Right lobe of liver (tissue), 6 donors: ENCODE data around the gene ILRUN. TPM values are rescaled to one million over a fixed set of nuclear protein-coding genes. Genes with fewer than 3 reads are reported as not detected.
A peak's percentile ranks its signal among the peaks of the same experiment; 100 is the strongest.

ENCODE experiments used
- ATAC-seq, 4 donors: fragments of 200-7000 bp; cut with Tn5 transposase; one replicate each; pipeline ENCODE4 v1.9.1; 2020; ENCODE audit warnings: mild to moderate bottlenecking in 4 of 4, moderate library complexity in 4 of 4
- DNase-seq, 3 donors: peaks; one replicate each; pipeline ENCODE4 v3.0.0-alpha.2; 2020
- H3K27ac ChIP-seq, 3 donors: fragments of 200-600 bp; one replicate each; pipeline ENCODE4 v1.8.0; 2022
- H3K27me3 ChIP-seq, 2 donors: fragments of 200-600 bp; one replicate each; pipeline ENCODE4 v1.8.0; 2022
- H3K36me3 ChIP-seq, 4 donors: fragments of 200-600 bp; sonication (generic) in 1 of 4; one replicate each; pipeline versions ENCODE4 v1.5.1 to v1.8.0; 2017 to 2022; ENCODE audit warnings: control low read depth in 1 of 4
- H3K4me1 ChIP-seq, 4 donors: fragments of 200-600 bp; sonication (generic) in 1 of 4; one replicate each; pipeline versions ENCODE4 v1.5.1 to v1.8.0; 2017 to 2022; ENCODE audit warnings: control low read depth in 1 of 4
- H3K4me3 ChIP-seq, 3 donors: fragments of 200-600 bp; one replicate each; pipeline ENCODE4 v1.8.0; 2022
- H3K9me3 ChIP-seq, 4 donors: fragments of 200-600 bp; sonication (generic) in 1 of 4; one replicate each; pipeline versions ENCODE4 v1.5.1 to v1.8.0; 2017 to 2022; ENCODE audit warnings: control low read depth in 1 of 4
- POLR2A ChIP-seq: fragments of 450-650 bp; IDR thresholded peaks from one replicate; pipeline ENCODE4 v1.6.1; 2017; ENCODE audit warnings: antibody characterized with exemption, mild to moderate bottlenecking
- WGBS: methylation state at CpG from one replicate; pipeline ENCODE4 v1.1.6; 2018; ENCODE audit warnings: low coverage, low lambda C conversion rate; ENCODE audit not compliant: insufficient coverage; ENCODE audit errors: missing lambda C conversion rate; 5-methylcytosine and 5-hydroxymethylcytosine counted together
- intact Hi-C, 2 donors: fragments of 100-400 bp; cut with DNase I; formaldehyde crosslinking; loops; one replicate each; pipeline versions ENCODE4 v1.11.2 to v1.14.1; 2022
- total RNA-seq, 6 experiments: library from RNA; depleted of rRNA in 2 of 6; stranded (reverse); fragments of >200 nt in 2 of 6; fragmentation: NEBNext Ultra II Directional in 3 of 6; extraction: Animal tissue kit (Norgen Biotek cat#: 25700) in 3 of 6; gene quantifications; one replicate each; pipeline versions ENCODE4 v1.1.0 to v1.2.4, GENCODE V29; 2016 to 2023
- TF ChIP-seq, protein P1 (sequence below), 4 donors: fragments of 200-600 bp in 3 of 4; fragments of 450-650 bp in 1 of 4; IDR thresholded peaks; one replicate each; pipeline versions ENCODE4 v1.5.1 to v1.8.0; 2016 to 2022; ENCODE audit warnings: antibody characterized with exemption in 4 of 4, mild to moderate bottlenecking in 2 of 4
- donor health status: DM: no; HTN: yes; CAD: no.
- donor health status: DM: no; HTN: no; CAD: no.
- donor health status: DM: no; HTN: no; CAD: no.
- donor health status: DM: no; HTN: yes; CAD: no.
- donor health status: DM: no; HTN: yes; CAD: no.

The ILRUN gene
- total RNA-seq, 6 experiments from 2014 or later, result 55.5 to 89.1 (median 67.1) TPM

DNA sequence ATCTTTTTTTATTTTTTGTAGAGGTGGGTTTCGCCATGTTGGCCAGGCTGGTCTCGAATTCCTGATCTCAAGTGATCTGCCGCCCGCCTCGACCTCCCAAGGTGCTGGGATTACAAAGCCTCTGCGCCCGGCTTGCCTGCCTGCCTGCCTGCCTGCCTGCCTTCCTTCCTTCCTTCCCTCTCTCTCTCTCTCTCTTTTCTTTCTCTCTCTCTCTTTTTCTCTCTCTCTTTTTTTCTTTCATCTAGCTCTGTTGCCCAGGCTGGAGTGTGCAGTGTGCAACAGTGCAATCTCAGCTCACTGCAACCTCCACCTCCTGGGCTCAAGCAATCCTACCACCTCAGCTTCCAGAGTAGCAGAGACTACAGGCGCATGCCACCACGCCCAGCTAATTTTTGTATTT, 4.6 kb upstream of the ILRUN start:
- no peak for DNase-seq
- 92% methylated on average over 9 of the region's 9 CpGs for WGBS

DNA sequence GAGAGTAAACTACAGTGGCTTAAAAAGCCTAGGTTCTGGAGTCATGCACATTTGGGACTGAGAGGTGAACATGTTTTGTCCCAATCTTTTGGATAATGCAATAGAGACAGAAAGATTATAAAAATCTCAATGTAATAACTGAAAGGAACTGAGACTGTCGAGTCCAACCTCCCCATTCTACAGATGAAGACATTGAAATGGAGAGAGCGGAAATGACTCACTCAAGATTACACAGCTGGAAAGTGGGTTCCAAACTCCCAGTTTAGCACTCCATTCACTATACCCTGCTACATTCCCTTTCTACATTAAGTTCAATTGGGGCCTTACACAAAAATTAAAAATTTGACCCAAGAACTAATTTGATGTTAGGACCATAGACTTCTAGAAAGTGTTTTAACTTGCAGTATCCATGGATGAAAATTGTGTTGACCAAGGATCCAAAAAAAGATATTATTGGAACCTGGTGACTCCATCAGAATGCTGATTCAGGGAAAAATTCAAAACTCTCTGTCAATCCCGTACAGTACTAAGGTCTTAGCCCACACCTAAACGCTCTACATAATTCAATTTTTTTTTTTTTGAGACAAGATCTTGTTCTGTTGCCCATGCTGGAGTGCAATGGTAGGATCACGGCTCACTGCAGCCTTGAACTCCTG, 1.5 kb upstream of the ILRUN start:
- DNase-seq (no peak), ATAC-seq (no peak)
- WGBS, result 93% methylated on average over 5 of the region's 5 CpGs
- Histone ChIP-seq H3K4me1 (peaks cover 0 to 21% (median 10%) of the 10 kb centered on the region in 4 donors), H3K27me3 (no peaks in the 10 kb centered on the region), H3K4me3 (no peak overlapping the region), H3K9me3 (no peaks in the 10 kb centered on the region), H3K27ac (no peak overlapping the region), H3K36me3 (no peaks in the 10 kb centered on the region)
- TF ChIP-seq, protein P1, sequence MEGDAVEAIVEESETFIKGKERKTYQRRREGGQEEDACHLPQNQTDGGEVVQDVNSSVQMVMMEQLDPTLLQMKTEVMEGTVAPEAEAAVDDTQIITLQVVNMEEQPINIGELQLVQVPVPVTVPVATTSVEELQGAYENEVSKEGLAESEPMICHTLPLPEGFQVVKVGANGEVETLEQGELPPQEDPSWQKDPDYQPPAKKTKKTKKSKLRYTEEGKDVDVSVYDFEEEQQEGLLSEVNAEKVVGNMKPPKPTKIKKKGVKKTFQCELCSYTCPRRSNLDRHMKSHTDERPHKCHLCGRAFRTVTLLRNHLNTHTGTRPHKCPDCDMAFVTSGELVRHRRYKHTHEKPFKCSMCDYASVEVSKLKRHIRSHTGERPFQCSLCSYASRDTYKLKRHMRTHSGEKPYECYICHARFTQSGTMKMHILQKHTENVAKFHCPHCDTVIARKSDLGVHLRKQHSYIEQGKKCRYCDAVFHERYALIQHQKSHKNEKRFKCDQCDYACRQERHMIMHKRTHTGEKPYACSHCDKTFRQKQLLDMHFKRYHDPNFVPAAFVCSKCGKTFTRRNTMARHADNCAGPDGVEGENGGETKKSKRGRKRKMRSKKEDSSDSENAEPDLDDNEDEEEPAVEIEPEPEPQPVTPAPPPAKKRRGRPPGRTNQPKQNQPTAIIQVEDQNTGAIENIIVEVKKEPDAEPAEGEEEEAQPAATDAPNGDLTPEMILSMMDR (IDR thresholded peaks at IDR 0.05), result no peak
- TF ChIP-seq POLR2A, result no peak
- intact Hi-C loops, result no loop called here

More for the DNA sequence above, 4.6 kb upstream of the ILRUN start:
- intact Hi-C loops, result no loop called here
- Histone ChIP-seq H3K4me3 (no peak overlapping the region), H3K27me3 (no peaks in the 10 kb centered on the region), H3K4me1 (no peaks in the 10 kb centered on the region), H3K36me3 (no peaks in the 10 kb centered on the region), H3K9me3 (no peaks in the 10 kb centered on the region), H3K27ac (no peak overlapping the region)
- ATAC-seq, result no peak
- TF ChIP-seq POLR2A, result no peak
- TF ChIP-seq, protein P1 (IDR thresholded peaks at IDR 0.05), result no peak

- no peak for TF ChIP-seq POLR2A
- TF ChIP-seq, protein P1 (IDR thresholded peaks at IDR 0.05), result no peak
- 39% methylated on average over 5 of the region's 5 CpGs for WGBS
- ATAC-seq (no peak), DNase-seq (no peak)
- intact Hi-C loops, result no loop called here
- Histone ChIP-seq H3K36me3 (no peaks in the 10 kb centered on the region), H3K27me3 (no peaks in the 10 kb centered on the region), H3K9me3 (no peaks in the 10 kb centered on the region), H3K4me1 (peaks cover 0 to 27% (median 13%) of the 10 kb centered on the region in 4 donors), H3K4me3 (peak overlapping the region; percentile 75 to 97 (median 97)), H3K27ac (peak overlapping the region in 1 of 3 donors; percentile 94)
These were observed 923 bp upstream of the ILRUN start for GRCh38 chr6:34697544-34697836.

- no peaks in the 10 kb centered on the region for H3K36me3 ChIP-seq
- ATAC-seq (peak; percentile 41 to 61 (median 52)), DNase-seq (peak in 2 of 3 donors; percentile 66 to 79)
- no peaks in the 10 kb centered on the region for H3K9me3 ChIP-seq
- H3K4me3 ChIP-seq, result peak overlapping the region; percentile 75 to 97 (median 97)
- TF ChIP-seq POLR2A, result no peak
- TF ChIP-seq, protein P1 (IDR thresholded peaks at IDR 0.05), result no peak
- H3K4me1 ChIP-seq, result peaks cover 0 to 33% (median 16%) of the 10 kb centered on the region in 4 donors
- no peaks in the 10 kb centered on the region for H3K27me3 ChIP-seq
- intact Hi-C loops, result no loop called here
- WGBS, result 0% methylated on average over 24 of the region's 41 CpGs
- peak overlapping the region; percentile 94 to 98 (median 95) for H3K27ac ChIP-seq
These were observed 303 bp downstream of the ILRUN start for GRCh38 chr6:34696189-34696738.
